Heart left ventricle (tissue), 13 donors: ENCODE data around the gene CFLAR.

ENCODE experiments used
- POLR2A ChIP-seq, 2 donors: fragments of 450-650 bp; IDR thresholded peaks; one replicate each; pipeline ENCODE4 v1.6.1; 2017; ENCODE audit warnings: antibody characterized with exemption in 2 of 2, mild to moderate bottlenecking in 2 of 2, moderate library complexity in 2 of 2
- TF ChIP-seq, protein P1 (sequence below), 12 donors: fragments of 200-600 bp; sonication (generic) in 4 of 12; IDR thresholded peaks; one replicate each; pipeline versions ENCODE4 v1.5.0 to v1.8.0; 2018 to 2022; ENCODE audit warnings: antibody characterized with exemption in 12 of 12, mild to moderate bottlenecking in 5 of 12
- donor health status: ischemic (EF 13 %, LVEDD 7.1; RV severe dilation, severe dysfunction).
- donor health status: DM: no; HTN: yes; CAD: no.
- donor health status: DM: no; HTN: no; CAD: no.
- donor health status: ischemic (EF 25% LVEDD 6.9; RV normal size, moderate dysfunction).
- donor health status: ischemic (EF 25% LVEDD 5.7; RV mildly dilated, moderate dysfunction).
- donor health status: ischemic (EF 35%, LVEDD 5.7; RV mildly dilated, moderate dysfunction).
- donor health status: nonischemic (EF 11% LVEDD 7.7; RV severe dilation, severe dysfunction).
- donor health status: DM: yes; HTN: yes; CAD: no.
- donor health status: PGD.
- donor health status: ischemic (EF 29% LVEDD 5.4; RV normal size, mild dysfunction).
- donor health status: nonischemic (EF 23%, LVEDD 6.1; RV moderate dilation, normal function).

DNA sequence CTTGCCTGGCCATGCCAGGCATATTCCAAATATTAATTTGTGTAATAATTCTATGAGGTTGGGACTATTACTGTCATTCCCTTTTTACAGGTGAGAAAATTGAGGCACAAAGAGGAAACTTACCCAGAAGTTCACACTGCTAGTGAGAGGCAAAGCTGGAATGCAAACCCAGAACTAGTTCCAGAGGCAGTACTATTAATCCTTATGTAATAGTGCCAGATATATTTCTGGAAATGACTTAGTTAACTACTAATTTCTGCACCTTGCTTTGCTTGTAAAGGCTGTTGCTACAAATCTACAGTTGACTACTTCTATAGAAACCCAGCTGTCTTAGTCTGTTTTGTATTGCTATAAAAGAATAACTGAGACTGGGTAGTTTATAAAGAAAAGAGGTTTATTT is 5.3 kb upstream of the CFLAR start:
- TF ChIP-seq, protein P1, sequence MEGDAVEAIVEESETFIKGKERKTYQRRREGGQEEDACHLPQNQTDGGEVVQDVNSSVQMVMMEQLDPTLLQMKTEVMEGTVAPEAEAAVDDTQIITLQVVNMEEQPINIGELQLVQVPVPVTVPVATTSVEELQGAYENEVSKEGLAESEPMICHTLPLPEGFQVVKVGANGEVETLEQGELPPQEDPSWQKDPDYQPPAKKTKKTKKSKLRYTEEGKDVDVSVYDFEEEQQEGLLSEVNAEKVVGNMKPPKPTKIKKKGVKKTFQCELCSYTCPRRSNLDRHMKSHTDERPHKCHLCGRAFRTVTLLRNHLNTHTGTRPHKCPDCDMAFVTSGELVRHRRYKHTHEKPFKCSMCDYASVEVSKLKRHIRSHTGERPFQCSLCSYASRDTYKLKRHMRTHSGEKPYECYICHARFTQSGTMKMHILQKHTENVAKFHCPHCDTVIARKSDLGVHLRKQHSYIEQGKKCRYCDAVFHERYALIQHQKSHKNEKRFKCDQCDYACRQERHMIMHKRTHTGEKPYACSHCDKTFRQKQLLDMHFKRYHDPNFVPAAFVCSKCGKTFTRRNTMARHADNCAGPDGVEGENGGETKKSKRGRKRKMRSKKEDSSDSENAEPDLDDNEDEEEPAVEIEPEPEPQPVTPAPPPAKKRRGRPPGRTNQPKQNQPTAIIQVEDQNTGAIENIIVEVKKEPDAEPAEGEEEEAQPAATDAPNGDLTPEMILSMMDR (IDR thresholded peaks at IDR 0.05) = no peak
- no peak for TF ChIP-seq POLR2A (IDR thresholded peaks at IDR 0.05)
